Measurements from ENCODE around the gene GTF3C4. TPM values are rescaled to one million over a fixed set of nuclear protein-coding genes. Genes with fewer than 3 reads are reported as not detected.

GTF3C4 gene
- total and polyA plus RNA-seq, 2 of the 8 experiments (the other 6 are each of a cell fraction or from before 2014, with no cell fraction given) = 6.8 to 39.2 TPM

DNA sequence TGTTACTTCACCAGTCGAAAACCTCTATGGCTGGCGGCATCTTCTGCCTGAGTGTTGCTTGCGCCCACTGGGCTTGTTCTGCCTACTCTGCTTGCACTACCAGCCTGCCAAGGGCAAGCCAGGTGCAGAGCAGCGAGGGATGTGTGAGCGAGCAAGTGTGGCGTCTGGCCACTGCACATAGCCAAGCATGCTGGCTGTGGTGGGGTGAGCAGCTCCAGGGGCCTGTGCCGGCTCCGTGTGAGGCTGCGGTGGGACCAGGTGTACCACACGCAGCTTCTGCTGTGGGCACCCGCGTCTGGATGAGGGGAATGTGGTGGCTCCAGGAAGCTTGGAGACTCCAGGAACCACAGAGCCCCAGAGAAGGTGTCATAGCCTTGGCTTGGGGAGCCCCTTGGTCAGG is 51.4 kb downstream of the GTF3C4 start:
- Histone ChIP-seq H2AK5ac (ENCODE audit: low read depth, low read length) (no peak overlapping the region), H3K36me3 (ENCODE audit: control insufficient read depth in 2 of 4, insufficient read depth in 4 of 4, low read length in 3 of 4) (no peaks in the 10 kb centered on the region), H4K91ac (replicated peaks; ENCODE audit: insufficient read length, low read length) (no peak overlapping the region), H4K20me1 (replicated peaks in 1 of 2; ENCODE audit: control insufficient read depth in 1 of 2, insufficient read depth in 2 of 2, low read length in 2 of 2) (peaks cover 0 to 1% of the 10 kb centered on the region in 2 experiments), H2AFZ (ENCODE audit: low read length) (no peak overlapping the region), H3K18ac (ENCODE audit: extremely low read depth, low read length) (no peak overlapping the region), H3K9ac (replicated peaks in 1 of 4; ENCODE audit: extremely low read depth in 1 of 4, low read depth in 3 of 4, low read length in 3 of 4) (no peak overlapping the region), H3K9me3 (ENCODE audit: insufficient read depth in 2 of 2, low read depth in 1 of 2, low read length in 1 of 2) (no peaks in the 10 kb centered on the region), H3K14ac (ENCODE audit: insufficient read length) (no peak overlapping the region), H2BK20ac (ENCODE audit: low read length) (no peak overlapping the region), H3K23ac (ENCODE audit: insufficient read length) (no peak overlapping the region), H2BK5ac (ENCODE audit: low read depth, low read length) (no peak overlapping the region), H2BK12ac (ENCODE audit: low read depth, low read length) (no peak overlapping the region), H3K4me1 (replicated peaks in 1 of 4; ENCODE audit: control insufficient read depth in 3 of 4, insufficient read depth in 4 of 4, low read length in 3 of 4) (no peaks in the 10 kb centered on the region; a peak in 1 of 7 replicates), H3K4ac (replicated peaks; ENCODE audit: insufficient read length, low read depth, low read length) (no peak overlapping the region), H4K5ac (ENCODE audit: insufficient read length, low read depth, low read length) (no peak overlapping the region), H2BK15ac (ENCODE audit: low read length) (no peak overlapping the region), H3K27ac (ENCODE audit: low read depth, low read length) (no peak overlapping the region), H3K4me2 (ENCODE audit: insufficient read depth in 1 of 2, low read depth in 2 of 2, low read length in 2 of 2) (no peak overlapping the region), H3K79me2 (ENCODE audit: control insufficient read depth in 1 of 2, insufficient read depth in 2 of 2, low read length in 2 of 2) (no peaks in the 10 kb centered on the region), H4K8ac (ENCODE audit: extremely low read depth, insufficient read depth, low read length) (no peak overlapping the region), H2BK120ac (replicated peaks; ENCODE audit: low read depth, low read length) (no peak overlapping the region), H3K27me3 (replicated peaks in 1 of 4; ENCODE audit: control insufficient read depth in 3 of 4, extremely low read depth in 1 of 4, insufficient read depth in 3 of 4, low read length in 3 of 4) (no peaks in the 10 kb centered on the region), H3K4me3 (ENCODE audit: extremely low read depth in 1 of 4, insufficient read depth in 2 of 4, low read depth in 3 of 4, low read length in 4 of 4) (no peak overlapping the region), H3K79me1 (ENCODE audit: low read depth, low read length) (no peaks in the 10 kb centered on the region), H3K23me2 (ENCODE audit: low read depth, low read length) (no peaks in the 10 kb centered on the region), H3K56ac (replicated peaks; ENCODE audit: insufficient read length, low read depth, low read length) (no peak overlapping the region)
- DNase-seq (ENCODE audit: low read depth in 1 of 2, low spot score in 2 of 2) = no peak
- CTCF ChIA-PET (ENCODE audit: partially characterized antibody) = interaction anchor here (1.0 kb wide), 1 partner anchor 27 kb away, joined by 4 read pairs; no protein-coding TSS in a partner anchor
- FAIRE-seq = no peak
- 94% methylated on average over 12 of the region's 12 CpGs; no CpG with 5 or more reads in 1 of the 2 experiments for WGBS, 2 experiments (ENCODE audit: extremely low coverage in 1 of 2, insufficient coverage in 1 of 2, insufficient read length in 1 of 2, insufficient replicate concordance in 2 of 2, low coverage in 1 of 2, low lambda C conversion rate in 2 of 2, missing lambda C conversion rate in 1 of 2)
- POLR2A ChIA-PET (ENCODE audit: partially characterized antibody) = no interaction called here
- TF ChIP-seq SP2 (IDR thresholded peaks at IDR 0.05; ENCODE audit: low read length) = no peak
- no peak for TF ChIP-seq YY1 (IDR thresholded peaks at IDR 0.05; ENCODE audit: low read depth, low read length)
- no peak for TF ChIP-seq HDAC6 (IDR thresholded peaks at IDR 0.05; ENCODE audit: low read depth, low read length)
- no peak for TF ChIP-seq CHD1 (IDR thresholded peaks at IDR 0.05; ENCODE audit: low read depth, low read length)
- no peak for TF ChIP-seq BACH1 (IDR thresholded peaks at IDR 0.05; ENCODE audit: low read length)
- no peak for TF ChIP-seq USF2 (IDR thresholded peaks at IDR 0.05; ENCODE audit: low read length)
- TF ChIP-seq CHD2 (IDR thresholded peaks at IDR 0.05; ENCODE audit: low read length) = no peak

Measured in H1 (cell line).